Esophagus squamous epithelium (tissue), 5 donors: ENCODE data around the gene IFRD2. TPM values are rescaled to one million over a fixed set of nuclear protein-coding genes. Genes with fewer than 3 reads are reported as not detected.

Experiments
- DNase-seq: peaks from one replicate; lab custom pipeline; 2025; lab: John Stamatoyannopoulos, UW
- H3K27ac ChIP-seq, 4 donors: fragments of 200-600 bp; sonication (generic); one replicate each; pipeline ENCODE4 v1.5.1; 2016 to 2019; ENCODE audit warnings: mild to moderate bottlenecking in 1 of 4
- H3K27me3 ChIP-seq, 4 donors: fragments of 200-600 bp; sonication (generic); 1 replicate in 3 of 4; 2 replicates in 1 of 4; pipeline versions ENCODE4 v1.5.1 to v1.6.0; 2017 to 2021; ENCODE audit warnings: antibody characterized with exemption in 1 of 4
- H3K36me3 ChIP-seq, 3 donors: fragments of 200-600 bp; sonication (generic); one replicate each; pipeline ENCODE4 v1.5.1; 2016 to 2019
- H3K4me1 ChIP-seq, 3 donors: fragments of 200-600 bp; sonication (generic); one replicate each; pipeline ENCODE4 v1.5.1; 2017 to 2019
- H3K4me3 ChIP-seq, 4 donors: fragments of 200-600 bp; sonication (generic); 1 replicate in 3 of 4; 2 replicates in 1 of 4; pipeline ENCODE4 v1.5.1; 2016 to 2019; ENCODE audit warnings: mild to moderate bottlenecking in 2 of 4, moderate library complexity in 1 of 4
- H3K9me3 ChIP-seq, 3 donors: fragments of 200-600 bp; sonication (generic); one replicate each; pipeline ENCODE4 v1.5.1; 2016 to 2019
- POLR2A ChIP-seq, 4 donors: fragments of 450-650 bp; IDR thresholded peaks; one replicate each; pipeline ENCODE4 v1.6.1; 2017; ENCODE audit warnings: antibody characterized with exemption in 4 of 4, mild to moderate bottlenecking in 4 of 4, moderate library complexity in 3 of 4
- WGBS, 2 donors: methylation state at CpG; one replicate each; pipeline ENCODE4 v1.1.5; 2018; 5-methylcytosine and 5-hydroxymethylcytosine counted together
- intact Hi-C: fragments of 100-400 bp; cut with DNase I; formaldehyde crosslinking; loops from one replicate; pipeline ENCODE4 v1.15.0; 2022
- total RNA-seq, 4 donors: library from RNA; depleted of rRNA; stranded (reverse); fragments of >200 nt; gene quantifications; one replicate each; pipeline ENCODE4 v1.1.0, GENCODE V29; 2016
- TF ChIP-seq, protein P1 (sequence below), 6 experiments: fragments of 450-650 bp in 4 of 6; fragments of 200-600 bp in 2 of 6; sonication (generic) in 2 of 6; IDR thresholded peaks; one replicate each; pipeline ENCODE4 v1.5.1; 2016 to 2019; ENCODE audit warnings: antibody characterized with exemption in 6 of 6, mild to moderate bottlenecking in 4 of 6, moderate library complexity in 4 of 6
- donor health status: DM: yes; HTN: yes; CAD: no.

The IFRD2 gene
- total RNA-seq, 4 donors from 2014 or later, result 49.0 to 100 (median 72.9) TPM

DNA sequence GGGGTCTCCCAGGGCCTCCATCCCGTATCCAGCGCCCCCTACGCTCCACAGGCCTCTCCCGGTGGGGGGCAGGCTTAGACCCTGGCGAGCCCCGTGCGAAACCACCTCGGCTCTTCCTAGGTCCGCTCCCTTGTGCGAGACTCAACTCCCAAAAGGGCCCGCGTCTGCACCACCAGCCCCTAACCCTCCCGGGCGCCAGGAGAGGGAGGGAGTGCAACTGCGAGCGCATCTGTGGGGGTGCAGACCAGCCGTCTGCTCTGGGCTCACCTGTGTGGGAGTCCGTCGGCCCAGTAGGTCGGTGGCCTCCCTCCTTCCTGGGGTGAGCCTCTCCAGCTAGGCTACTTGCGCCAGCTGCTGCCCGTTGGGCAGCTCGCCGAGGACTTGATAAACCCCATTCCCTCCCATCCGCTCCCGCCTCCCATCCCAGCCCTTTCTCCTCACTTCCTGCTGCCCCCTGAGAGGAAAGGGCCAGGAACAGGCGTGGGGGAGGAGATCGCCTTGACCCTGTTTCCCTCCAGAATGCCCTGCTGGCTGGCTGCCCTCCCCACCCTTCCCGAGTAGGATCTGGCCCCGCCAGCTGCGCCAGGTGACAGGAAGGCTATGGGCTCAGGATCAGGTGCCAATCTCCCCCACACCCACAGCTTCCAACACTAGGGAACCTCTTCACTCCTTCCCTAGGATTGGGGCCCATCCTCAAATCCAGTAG lies 30.3 kb upstream of the IFRD2 start, which contains the start of gene HYAL2:
HYAL2 (minus strand) TSS at position 360 of the 706 bp plus-strand sequence. CDS start 2,256 bp downstream, outside the sequence.
- H3K4me3 ChIP-seq, result peak within 1 kb of the TSS; percentile 71 to 98 (median 82)
- intact Hi-C loops, result loop anchor here (10.0 kb wide), 1 partner anchor 48 kb away; the partner anchor contains the start of gene LSMEM2
- TF ChIP-seq POLR2A (IDR thresholded peaks at IDR 0.05), result peak in 2 of 4 donors; percentile 5 to 10
- TF ChIP-seq, protein P1, sequence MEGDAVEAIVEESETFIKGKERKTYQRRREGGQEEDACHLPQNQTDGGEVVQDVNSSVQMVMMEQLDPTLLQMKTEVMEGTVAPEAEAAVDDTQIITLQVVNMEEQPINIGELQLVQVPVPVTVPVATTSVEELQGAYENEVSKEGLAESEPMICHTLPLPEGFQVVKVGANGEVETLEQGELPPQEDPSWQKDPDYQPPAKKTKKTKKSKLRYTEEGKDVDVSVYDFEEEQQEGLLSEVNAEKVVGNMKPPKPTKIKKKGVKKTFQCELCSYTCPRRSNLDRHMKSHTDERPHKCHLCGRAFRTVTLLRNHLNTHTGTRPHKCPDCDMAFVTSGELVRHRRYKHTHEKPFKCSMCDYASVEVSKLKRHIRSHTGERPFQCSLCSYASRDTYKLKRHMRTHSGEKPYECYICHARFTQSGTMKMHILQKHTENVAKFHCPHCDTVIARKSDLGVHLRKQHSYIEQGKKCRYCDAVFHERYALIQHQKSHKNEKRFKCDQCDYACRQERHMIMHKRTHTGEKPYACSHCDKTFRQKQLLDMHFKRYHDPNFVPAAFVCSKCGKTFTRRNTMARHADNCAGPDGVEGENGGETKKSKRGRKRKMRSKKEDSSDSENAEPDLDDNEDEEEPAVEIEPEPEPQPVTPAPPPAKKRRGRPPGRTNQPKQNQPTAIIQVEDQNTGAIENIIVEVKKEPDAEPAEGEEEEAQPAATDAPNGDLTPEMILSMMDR (IDR thresholded peaks at IDR 0.05), result no peak
- WGBS, 2 donors, result 44 to 50% methylated on average over 6 to 8 of the region's 31 CpGs
- no peaks in the 10 kb centered on the region for H3K27me3 ChIP-seq
- peak within 1 kb of the TSS; percentile 90 to 98 (median 96) for H3K27ac ChIP-seq
- H3K36me3 ChIP-seq, result peaks cover 0 to 46% (median 8%) of the 10 kb centered on the region in 3 donors
- no peaks in the 10 kb centered on the region for H3K9me3 ChIP-seq
- no peak for DNase-seq
- peaks cover 61 to 93% (median 62%) of the 10 kb centered on the region in 3 donors for H3K4me1 ChIP-seq

DNA sequence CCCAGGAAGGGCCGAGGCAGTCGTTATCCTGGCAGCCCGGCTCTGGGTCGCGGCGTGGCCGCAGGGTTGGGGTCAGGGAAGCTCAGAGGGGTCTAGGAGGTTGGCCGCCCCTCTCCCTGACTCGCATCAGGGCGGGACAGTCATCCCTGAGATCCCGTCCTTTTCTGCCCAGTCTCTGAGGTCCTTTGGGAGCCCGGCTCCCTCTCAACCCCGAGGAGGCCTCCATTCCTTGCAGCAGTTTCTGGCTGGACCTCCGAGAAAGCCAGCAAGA lies 29.8 kb upstream of the IFRD2 start:
- Histone ChIP-seq H3K4me3 (peak overlapping the region; percentile 71 to 98 (median 82)), H3K4me1 (peaks cover 61 to 93% (median 62%) of the 10 kb centered on the region in 3 donors), H3K36me3 (peaks cover 0 to 51% (median 11%) of the 10 kb centered on the region in 3 donors), H3K9me3 (no peaks in the 10 kb centered on the region), H3K27me3 (no peaks in the 10 kb centered on the region), H3K27ac (peak overlapping the region; percentile 90 to 98 (median 96))
- intact Hi-C loops, result loop anchor here (10.0 kb wide), 1 partner anchor 47 kb away; the partner anchor contains the start of gene LSMEM2
- WGBS, 2 donors, result 22 to 30% methylated on average over 4 to 11 of the region's 14 CpGs
- TF ChIP-seq POLR2A (IDR thresholded peaks at IDR 0.05), result no peak
- DNase-seq, result no peak

DNA sequence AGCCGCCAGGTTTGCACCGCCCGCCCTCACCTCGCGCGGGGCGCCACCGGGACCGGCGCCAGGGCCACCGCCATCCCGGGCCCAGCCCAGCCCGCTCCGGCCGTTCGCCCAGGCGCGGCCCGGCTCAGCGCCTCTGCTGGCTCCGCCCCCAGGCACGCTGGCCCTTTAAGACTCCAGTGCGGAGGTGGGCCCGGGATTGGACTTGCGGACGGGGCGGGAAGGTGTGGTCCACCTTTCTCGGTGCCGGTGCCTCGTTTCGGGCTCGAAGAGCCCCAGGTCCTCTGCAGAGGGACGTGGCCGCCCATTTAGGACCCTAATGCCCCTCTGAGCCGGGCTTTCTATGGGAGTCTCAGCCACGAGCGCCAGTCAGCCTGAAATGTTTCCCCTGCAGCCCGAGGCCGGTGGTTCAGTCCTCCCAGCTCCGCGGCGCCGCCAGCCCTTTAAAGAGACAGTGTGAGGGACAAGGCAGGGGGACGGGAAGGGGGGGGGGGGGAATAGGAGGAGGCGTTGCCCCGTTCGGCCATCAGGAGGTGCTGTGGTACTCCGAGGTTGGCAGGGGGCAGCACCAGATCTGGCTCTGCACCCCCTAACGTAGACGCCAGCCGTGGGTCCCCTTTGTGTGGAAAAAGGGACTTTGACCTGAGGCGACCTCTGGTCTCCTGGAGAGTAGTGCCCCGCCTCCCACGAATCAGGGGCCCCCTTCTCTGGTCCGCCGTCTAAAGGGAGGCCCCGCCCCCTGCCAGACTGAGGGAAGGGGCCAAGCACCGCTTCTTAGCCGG lies 29.3 kb upstream of the IFRD2 start:
- 0% methylated on average over 5 of the region's 59 CpGs; no CpG with 5 or more reads in 1 of the 2 donors for WGBS, 2 donors
- peaks cover 60 to 93% (median 60%) of the 10 kb centered on the region in 3 donors for H3K4me1 ChIP-seq
- intact Hi-C loops, result loop anchor here (10.0 kb wide), 1 partner anchor 47 kb away; the partner anchor contains the start of gene LSMEM2

DNA sequence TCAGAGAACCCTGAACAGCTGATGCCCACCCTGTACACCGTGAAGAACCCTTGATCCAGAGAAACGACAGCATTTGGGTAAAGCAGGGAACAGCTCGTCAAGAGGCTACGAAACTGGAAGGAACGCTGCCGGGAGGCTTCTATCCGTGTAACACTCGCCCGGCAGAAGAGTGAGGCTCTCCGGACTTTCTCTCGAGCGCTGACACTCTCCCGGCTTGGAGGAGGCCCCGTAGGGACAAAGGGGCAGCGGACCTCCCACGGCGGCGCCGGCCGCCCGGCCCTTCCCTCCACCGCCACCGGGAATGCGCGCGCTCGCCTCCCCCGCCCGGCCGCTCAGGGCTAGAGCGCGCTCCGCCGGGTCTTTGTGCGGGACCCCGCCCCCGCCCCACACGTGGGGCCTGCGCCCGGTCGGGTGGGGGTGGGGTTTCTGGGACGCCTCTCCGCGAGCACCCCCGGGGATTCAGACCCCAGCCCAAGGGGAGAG lies 28.7 kb upstream of the IFRD2 start:
- Histone ChIP-seq H3K27me3 (no peaks in the 10 kb centered on the region), H3K4me3 (peak overlapping the region; percentile 71 to 98 (median 82)), H3K27ac (peak overlapping the region; percentile 90 to 98 (median 96)), H3K4me1 (peaks cover 65 to 93% (median 66%) of the 10 kb centered on the region in 3 donors), H3K9me3 (no peaks in the 10 kb centered on the region), H3K36me3 (peaks cover 0 to 43% (median 11%) of the 10 kb centered on the region in 3 donors)
- WGBS, 2 donors, result 0% methylated on average over 8 to 10 of the region's 45 CpGs
- TF ChIP-seq POLR2A (IDR thresholded peaks at IDR 0.05), result peak in 3 of 4 donors; percentile 63 to 81 (median 69)
- TF ChIP-seq, protein P1 (IDR thresholded peaks at IDR 0.05), result no peak
- DNase-seq, result no peak
- intact Hi-C loops, result loop anchor here (10.0 kb wide), 1 partner anchor 46 kb away; the partner anchor contains the start of gene LSMEM2

More for the DNA sequence above, 29.3 kb upstream of the IFRD2 start:
- DNase-seq, result peak; percentile 67
- Histone ChIP-seq H3K4me3 (peak overlapping the region; percentile 71 to 98 (median 82)), H3K27me3 (no peaks in the 10 kb centered on the region), H3K9me3 (no peaks in the 10 kb centered on the region), H3K27ac (peak overlapping the region; percentile 90 to 98 (median 96)), H3K36me3 (peaks cover 0 to 49% (median 11%) of the 10 kb centered on the region in 3 donors)
- TF ChIP-seq, protein P1 (IDR thresholded peaks at IDR 0.05), result peak; percentile 20 to 53 (median 28)
- TF ChIP-seq POLR2A (IDR thresholded peaks at IDR 0.05), result peak in 2 of 4 donors; percentile 50 to 61
